A673 (cell line): ENCODE results near the gene CCDC136. TPM values are rescaled to one million over a fixed set of nuclear protein-coding genes. Genes with fewer than 3 reads are reported as not detected.

Source experiments
- BruUV-seq: library from RNA; stranded (reverse); fragments of 400-500 nt; replicated peaks from 2 replicates; lab custom pipeline; 2021; lab: Mats Ljungman, UMichigan
- CTCF ChIA-PET: fragments of 300-600 bp; sonication (Branson Sonifier 250); formaldehyde crosslinking; loops from one replicate; lab custom pipeline; 2022; ENCODE audit warnings: antibody characterized with exemption; lab: Charles Lee
- POLR2A ChIA-PET: fragments of 300-600 bp; sonication (Branson Sonifier 250); formaldehyde crosslinking; loops from one replicate; lab custom pipeline; 2022; ENCODE audit warnings: antibody characterized with exemption; ENCODE audit not compliant: low non-redundant PET; lab: Charles Lee
- DNase-seq: peaks from one replicate; pipeline ENCODE4 v3.0.0-alpha.2; 2015; ENCODE audit warnings: low spot score
- H3K27ac ChIP-seq: fragments of 200-600 bp; sonication (generic); 2 replicates; pipeline ENCODE4 v1.5.1; 2016; ENCODE audit warnings: mixed run types, low read depth, mild to moderate bottlenecking, mixed read lengths, antibody characterized with exemption, low read length; ENCODE audit not compliant: poor library complexity, severe bottlenecking
- H3K27me3 ChIP-seq: fragments of 200-600 bp; sonication (generic); replicated peaks from 2 replicates; pipeline ENCODE4 v1.6.1; 2017; ENCODE audit warnings: mixed run types, low read depth, mild to moderate bottlenecking, mixed read lengths, antibody characterized with exemption, low read length; ENCODE audit not compliant: insufficient read depth, poor library complexity
- H3K36me3 ChIP-seq: fragments of 200-600 bp; sonication (generic); 2 replicates; pipeline ENCODE4 v1.6.1; 2016; ENCODE audit warnings: mixed run types, mild to moderate bottlenecking, mixed read lengths, antibody characterized with exemption, low read length; ENCODE audit not compliant: insufficient read depth, poor library complexity, severe bottlenecking
- H3K4me1 ChIP-seq: fragments of 200-600 bp; sonication (generic); 2 replicates; pipeline ENCODE4 v1.6.1; 2017; ENCODE audit warnings: mixed run types, mild to moderate bottlenecking, mixed read lengths, antibody characterized with exemption, low read length; ENCODE audit not compliant: insufficient read depth, poor library complexity, severe bottlenecking
- H3K4me3 ChIP-seq: fragments of 200-600 bp; sonication (generic); 2 replicates; pipeline ENCODE4 v1.5.1; 2016; ENCODE audit warnings: low read depth, mixed run types, mild to moderate bottlenecking, mixed read lengths, low read length; ENCODE audit not compliant: poor library complexity, severe bottlenecking
- H3K9me3 ChIP-seq: fragments of 200-600 bp; sonication (generic); 2 replicates; pipeline ENCODE4 v1.6.1; 2016; ENCODE audit warnings: mixed run types, low read depth, mild to moderate bottlenecking, mixed read lengths, antibody characterized with exemption, low read length; ENCODE audit not compliant: poor library complexity, severe bottlenecking
- EZH2 ChIP-seq: fragments of 200-600 bp; sonication (generic); IDR thresholded peaks from 2 replicates; pipeline ENCODE4 v1.6.1; 2017; ENCODE audit warnings: borderline replicate concordance, low read depth, mild to moderate bottlenecking, mixed read lengths, antibody characterized with exemption, low read length; ENCODE audit not compliant: poor library complexity, severe bottlenecking
- intact Hi-C: fragments of 100-400 bp; cut with micrococcal nuclease; formaldehyde crosslinking; loops from one replicate; pipeline ENCODE4 v1.10.0; 2022; ENCODE audit not compliant: unreplicated experiment
- total RNA-seq: library from RNA; stranded (reverse); gene quantifications from 2 replicates; pipeline ENCODE4 v1.2.3, GENCODE V29; 2021
- TF ChIP-seq, protein P1 (sequence below): fragments of 300-800, 200-600 bp; sonication (generic); conservative IDR thresholded peaks from 2 replicates; pipeline ENCODE4 v1.5.1; 2017; ENCODE audit warnings: low read depth, mild to moderate bottlenecking, antibody characterized with exemption, low read length, moderate library complexity, mixed read lengths

CCDC136 gene
- total RNA-seq, 1 experiment from 2014 or later: 4.4 TPM

DNA sequence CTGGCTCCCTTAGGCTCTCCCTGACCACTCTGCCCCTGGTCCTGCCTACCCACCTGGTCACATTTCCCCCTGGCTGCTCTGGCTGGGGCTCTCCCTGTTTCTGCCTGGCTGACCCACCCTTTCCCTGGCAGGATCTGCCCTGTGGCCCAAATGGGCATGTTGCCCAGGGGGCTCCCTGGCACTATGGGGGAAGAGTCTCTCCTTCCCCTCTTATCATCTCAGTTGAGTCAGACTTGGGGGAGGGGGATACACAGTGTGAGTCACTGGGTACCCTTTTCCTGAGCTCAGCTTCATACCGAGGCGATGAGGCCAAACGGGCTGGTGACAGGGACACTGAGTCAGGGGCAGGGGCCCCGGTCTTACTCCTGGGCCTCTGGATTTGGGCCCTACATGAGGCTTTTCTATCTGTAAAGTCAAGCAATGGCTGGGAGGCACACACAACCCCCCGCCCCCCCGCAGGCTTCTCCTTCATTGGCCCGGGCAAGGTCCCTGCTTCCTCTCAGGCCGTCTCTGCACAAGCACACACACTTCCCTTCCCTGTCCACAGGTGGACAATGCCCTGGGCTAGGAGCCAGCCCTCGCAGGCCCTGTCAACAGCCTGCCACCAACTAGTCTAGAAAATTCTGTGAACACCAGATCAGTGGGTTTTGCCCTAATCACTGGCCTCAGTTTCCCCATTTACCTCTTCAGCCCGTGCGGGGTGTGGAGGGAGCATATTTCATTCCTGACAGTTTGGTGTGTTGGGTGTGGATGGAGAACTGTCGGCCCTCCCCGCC lies 37.8 kb downstream of the CCDC136 start:
- POLR2A ChIA-PET: no interaction called here
- H3K9me3 ChIP-seq: no peaks in the 10 kb centered on the region
- peaks cover 33% of the 10 kb centered on the region for H3K4me1 ChIP-seq
- no peaks in the 10 kb centered on the region for H3K27me3 ChIP-seq
- BruUV-seq: no TSS peak
- CTCF ChIA-PET: no interaction called here
- intact Hi-C loops: no loop called here
- no peak for DNase-seq
- H3K27ac ChIP-seq: no peak overlapping the region
- TF ChIP-seq EZH2: no peak
- TF ChIP-seq, protein P1, sequence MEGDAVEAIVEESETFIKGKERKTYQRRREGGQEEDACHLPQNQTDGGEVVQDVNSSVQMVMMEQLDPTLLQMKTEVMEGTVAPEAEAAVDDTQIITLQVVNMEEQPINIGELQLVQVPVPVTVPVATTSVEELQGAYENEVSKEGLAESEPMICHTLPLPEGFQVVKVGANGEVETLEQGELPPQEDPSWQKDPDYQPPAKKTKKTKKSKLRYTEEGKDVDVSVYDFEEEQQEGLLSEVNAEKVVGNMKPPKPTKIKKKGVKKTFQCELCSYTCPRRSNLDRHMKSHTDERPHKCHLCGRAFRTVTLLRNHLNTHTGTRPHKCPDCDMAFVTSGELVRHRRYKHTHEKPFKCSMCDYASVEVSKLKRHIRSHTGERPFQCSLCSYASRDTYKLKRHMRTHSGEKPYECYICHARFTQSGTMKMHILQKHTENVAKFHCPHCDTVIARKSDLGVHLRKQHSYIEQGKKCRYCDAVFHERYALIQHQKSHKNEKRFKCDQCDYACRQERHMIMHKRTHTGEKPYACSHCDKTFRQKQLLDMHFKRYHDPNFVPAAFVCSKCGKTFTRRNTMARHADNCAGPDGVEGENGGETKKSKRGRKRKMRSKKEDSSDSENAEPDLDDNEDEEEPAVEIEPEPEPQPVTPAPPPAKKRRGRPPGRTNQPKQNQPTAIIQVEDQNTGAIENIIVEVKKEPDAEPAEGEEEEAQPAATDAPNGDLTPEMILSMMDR: no peak
- no peaks in the 10 kb centered on the region for H3K36me3 ChIP-seq
- peak overlapping the region; percentile 48 for H3K4me3 ChIP-seq

DNA sequence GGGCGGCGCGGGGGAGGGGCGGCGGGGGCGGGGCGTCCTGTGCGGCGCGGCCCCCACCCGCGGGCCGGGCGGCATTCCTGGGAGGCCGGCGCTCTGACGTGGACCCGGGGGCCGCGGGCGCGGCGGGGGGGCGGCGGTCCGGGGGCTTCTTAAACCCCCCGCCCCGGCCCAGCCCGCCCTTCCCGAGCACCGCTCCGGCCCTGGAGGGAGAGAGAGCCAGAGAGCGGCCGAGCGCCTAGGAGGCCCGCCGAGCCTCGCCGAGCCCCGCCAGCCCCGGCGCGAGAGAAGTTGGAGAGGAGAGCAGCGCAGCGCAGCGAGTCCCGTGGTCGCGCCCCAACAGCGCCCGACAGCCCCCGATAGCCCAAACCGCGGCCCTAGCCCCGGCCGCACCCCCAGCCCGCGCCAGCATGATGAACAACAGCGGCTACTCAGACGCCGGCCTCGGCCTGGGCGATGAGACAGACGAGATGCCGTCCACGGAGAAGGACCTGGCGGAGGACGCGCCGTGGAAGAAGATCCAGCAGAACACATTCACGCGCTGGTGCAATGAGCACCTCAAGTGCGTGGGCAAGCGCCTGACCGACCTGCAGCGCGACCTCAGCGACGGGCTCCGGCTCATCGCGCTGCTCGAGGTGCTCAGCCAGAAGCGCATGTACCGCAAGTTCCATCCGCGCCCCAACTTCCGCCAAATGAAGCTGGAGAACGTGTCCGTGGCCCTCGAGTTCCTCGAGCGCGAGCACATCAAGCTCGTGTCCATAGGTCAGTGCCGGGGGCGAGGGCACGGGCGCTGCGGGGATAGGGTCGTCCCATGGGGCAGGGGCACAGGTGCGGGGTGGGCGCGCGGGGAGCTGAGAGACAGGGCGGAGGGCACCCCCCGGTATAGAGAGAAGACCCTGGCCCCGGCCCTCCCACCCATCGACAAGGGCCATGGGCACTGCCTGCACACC lies 38.7 kb downstream of the CCDC136 start, which contains the start of gene FLNC:
Gene FLNC, plus strand, starts transcription at position 176 of the 947 bp plus-strand sequence. Its CDS starts 232 bp downstream, at position 408.
- peaks cover 33% of the 10 kb centered on the region for H3K4me1 ChIP-seq
- peak; percentile 44 for DNase-seq
- no TSS peak for BruUV-seq
- TF ChIP-seq, protein P1: no peak
- no peak for TF ChIP-seq EZH2
- H3K36me3 ChIP-seq: no peaks in the 10 kb centered on the region
- no peaks in the 10 kb centered on the region for H3K27me3 ChIP-seq
- no peaks in the 10 kb centered on the region for H3K9me3 ChIP-seq
- H3K4me3 ChIP-seq: peak within 1 kb of the TSS; percentile 48
- no peak within 1 kb of the TSS for H3K27ac ChIP-seq
- POLR2A ChIA-PET: no interaction called here
- CTCF ChIA-PET: no interaction called here
- intact Hi-C loops: no loop called here

- DNase-seq: no peak
- POLR2A ChIA-PET: no interaction called here
- Histone ChIP-seq H3K4me3 (no peak overlapping the region), H3K27ac (no peak overlapping the region), H3K27me3 (no peaks in the 10 kb centered on the region), H3K36me3 (no peaks in the 10 kb centered on the region), H3K9me3 (no peaks in the 10 kb centered on the region), H3K4me1 (peaks cover 33% of the 10 kb centered on the region)
- no TSS peak for BruUV-seq
- CTCF ChIA-PET: no interaction called here
- TF ChIP-seq, protein P1: no peak
- no peak for TF ChIP-seq EZH2
- intact Hi-C loops: no loop called here
These were observed 39.6 kb downstream of the CCDC136 start for GRCh38 chr7:128831178-128831993.
